Activated naive CD8-positive, alpha-beta T cell treated with anti-CD3 and anti-CD28 coated beads, Interleukin-2, amount 50 U/mL, for 24 hours (primary cell): Measurements from ENCODE around the gene GRAP2.
"Not testable (repeated sequence)": the region's sequence is repeated elsewhere in the genome, so short reads cannot be mapped to it uniquely, and the experiment has no call there.

Experiments used
- ATAC-seq: fragments of 150-1000 bp; cut with Tn5 transposase; one replicate; pipeline ENCODE4 v1.10.0; 2021
- DNase-seq: peaks from one replicate; pipeline ENCODE4 v3.0.0; 2021
- H3K27ac Mint-ChIP-seq: one replicate; pipeline ENCODE4 v1.8.0; 2021; ENCODE audit warnings: mild to moderate bottlenecking, mixed read lengths
- H3K27me3 Mint-ChIP-seq: one replicate; pipeline ENCODE4 v1.8.0; 2021; ENCODE audit warnings: mixed read lengths
- H3K36me3 Mint-ChIP-seq: one replicate; pipeline ENCODE4 v1.8.0; 2021; ENCODE audit warnings: low read depth, mixed read lengths
- H3K4me1 Mint-ChIP-seq: one replicate; pipeline ENCODE4 v1.8.0; 2021; ENCODE audit warnings: mixed read lengths
- H3K4me3 Mint-ChIP-seq: one replicate; pipeline ENCODE4 v1.8.0; 2021; ENCODE audit warnings: mild to moderate bottlenecking, moderate library complexity, mixed read lengths
- H3K9me3 Mint-ChIP-seq: one replicate; pipeline ENCODE4 v1.8.0; 2021; ENCODE audit warnings: mixed read lengths

The GRAP2 gene

GRCh38 chr22:39992088-39992826, 91.4 kb downstream of the GRAP2 start:
- Mint-ChIP-seq H3K9me3 (no peaks in the 10 kb centered on the region), H3K4me3 (no peak overlapping the region), H3K4me1 (peaks cover 14% of the 10 kb centered on the region), H3K36me3 (no peaks in the 10 kb centered on the region), H3K27ac (no peak overlapping the region), H3K27me3 (peaks cover 19% of the 10 kb centered on the region)
- no peak for ATAC-seq
- DNase-seq = no peak

DNA sequence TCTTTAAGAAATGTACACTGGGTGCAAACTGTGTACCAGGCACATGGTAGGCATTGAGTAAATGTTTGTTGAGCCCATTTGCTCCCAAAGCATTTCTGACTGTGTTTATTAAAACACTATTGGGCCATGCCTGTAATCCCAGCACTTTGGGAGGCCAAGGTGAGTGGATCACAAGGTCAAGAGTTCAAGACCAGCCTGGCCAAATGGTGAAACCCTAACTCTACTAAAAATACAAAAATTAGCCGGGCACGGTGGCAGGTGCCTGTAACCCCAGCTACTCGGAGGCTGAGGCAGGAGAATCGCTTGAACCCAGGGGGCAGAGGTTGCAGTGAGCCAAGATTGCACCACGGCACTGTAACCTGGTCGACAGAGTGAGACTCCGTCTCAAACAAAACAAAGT, 92.0 kb downstream of the GRAP2 start:
- not testable (repeated sequence) for H3K9me3 Mint-ChIP-seq, H3K4me3 Mint-ChIP-seq, H3K36me3 Mint-ChIP-seq, DNase-seq, H3K27ac Mint-ChIP-seq, ATAC-seq
- peaks cover 14% of the 10 kb centered on the region for H3K4me1 Mint-ChIP-seq
- peaks cover 23% of the 10 kb centered on the region for H3K27me3 Mint-ChIP-seq

GRCh38 chr22:39994041-39994565, 93.2 kb downstream of the GRAP2 start:
- Mint-ChIP-seq H3K27me3 (peaks cover 25% of the 10 kb centered on the region), H3K9me3 (no peaks in the 10 kb centered on the region), H3K36me3 (no peaks in the 10 kb centered on the region), H3K4me3 (peak overlapping the region; percentile 44), H3K27ac (peak overlapping the region; percentile 59), H3K4me1 (peaks cover 14% of the 10 kb centered on the region)
- DNase-seq (peak; percentile 47), ATAC-seq (peak; percentile 71)

GRCh38 chr22:39994566-39995392, 93.9 kb downstream of the GRAP2 start, which contains the start of gene FAM83F:
FAM83F (plus strand) TSS chr22:39994954; CDS start chr22:39995043, 89 bp downstream.
- H3K4me3 Mint-ChIP-seq = peak within 1 kb of the TSS; percentile 44
- no peaks in the 10 kb centered on the region for H3K36me3 Mint-ChIP-seq
- peaks cover 14% of the 10 kb centered on the region for H3K4me1 Mint-ChIP-seq
- H3K27ac Mint-ChIP-seq = peak within 1 kb of the TSS; percentile 59
- peaks cover 22% of the 10 kb centered on the region for H3K27me3 Mint-ChIP-seq
- DNase-seq = peak; percentile 47
- ATAC-seq = peak; percentile 48
- no peaks in the 10 kb centered on the region for H3K9me3 Mint-ChIP-seq

DNA sequence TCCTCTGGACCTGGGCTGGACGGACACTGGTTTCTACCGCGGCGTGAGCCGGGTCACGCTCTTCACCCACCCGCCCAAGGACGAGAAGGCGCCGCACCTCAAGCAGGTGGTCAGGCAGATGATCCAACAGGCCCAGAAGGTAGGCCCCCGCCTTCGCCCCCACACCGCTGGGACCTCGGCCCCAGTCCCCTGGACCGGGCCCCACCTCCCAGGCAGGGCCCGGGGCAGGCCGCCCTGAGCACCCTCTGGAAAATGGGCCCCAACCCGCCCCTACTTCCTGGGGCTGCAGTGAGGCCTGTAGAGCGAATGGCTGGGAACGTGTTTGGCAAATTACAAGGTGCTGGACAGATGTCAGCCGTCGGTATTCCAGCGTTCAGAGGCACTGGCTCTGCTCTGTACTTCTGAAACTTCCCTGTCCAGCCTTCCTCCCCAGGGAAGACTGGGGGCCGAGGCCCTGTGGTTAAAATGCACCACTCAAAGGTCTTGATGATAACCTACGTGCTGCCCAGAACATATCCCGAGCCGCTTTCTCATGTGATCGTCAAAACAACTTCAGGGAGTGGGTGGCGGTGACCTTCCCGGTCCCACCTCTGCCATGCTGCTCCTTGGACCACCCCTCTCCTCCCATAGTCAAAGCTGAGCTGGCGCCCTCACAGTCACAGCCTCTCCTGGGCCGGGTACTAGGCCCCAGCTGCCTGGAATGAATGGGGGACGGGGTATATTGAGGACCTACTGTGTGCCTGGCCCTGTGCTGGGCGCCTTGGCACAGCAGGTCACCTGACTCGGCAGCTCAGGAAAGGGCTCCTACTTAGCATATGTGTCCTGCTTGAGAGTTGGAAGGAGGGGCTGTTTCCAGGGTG, 94.7 kb downstream of the GRAP2 start:
- Mint-ChIP-seq H3K27ac (peak overlapping the region; percentile 49), H3K4me1 (peaks cover 14% of the 10 kb centered on the region), H3K9me3 (no peaks in the 10 kb centered on the region), H3K36me3 (no peaks in the 10 kb centered on the region), H3K27me3 (peaks cover 21% of the 10 kb centered on the region), H3K4me3 (peak overlapping the region; percentile 38)
- no peak for DNase-seq
- no peak for ATAC-seq

DNA sequence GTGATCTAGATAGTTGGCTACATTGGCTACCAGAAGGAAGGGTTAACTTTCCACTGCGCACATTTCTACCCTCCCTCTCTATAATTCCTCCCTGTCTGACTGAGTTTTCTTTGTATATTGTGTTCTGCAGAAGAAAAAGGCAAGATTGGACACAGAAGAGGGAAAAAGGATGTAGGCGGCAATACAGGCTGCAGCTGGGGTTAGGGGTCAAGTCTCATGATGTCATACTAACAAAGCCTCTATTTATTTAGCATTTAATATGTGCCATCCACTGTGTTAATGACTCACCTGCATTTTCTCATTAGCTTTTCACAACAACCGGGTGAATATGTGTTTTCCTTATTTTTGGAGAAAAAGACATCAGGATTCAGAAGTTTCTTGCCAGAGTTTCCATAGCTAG, 95.8 kb downstream of the GRAP2 start:
- peaks cover 21% of the 10 kb centered on the region for H3K27me3 Mint-ChIP-seq
- H3K36me3 Mint-ChIP-seq = no peaks in the 10 kb centered on the region
- no peaks in the 10 kb centered on the region for H3K9me3 Mint-ChIP-seq
- H3K27ac Mint-ChIP-seq = no peak overlapping the region
- ATAC-seq (no peak), DNase-seq (no peak)
- H3K4me3 Mint-ChIP-seq = no peak overlapping the region
- peaks cover 14% of the 10 kb centered on the region for H3K4me1 Mint-ChIP-seq

DNA sequence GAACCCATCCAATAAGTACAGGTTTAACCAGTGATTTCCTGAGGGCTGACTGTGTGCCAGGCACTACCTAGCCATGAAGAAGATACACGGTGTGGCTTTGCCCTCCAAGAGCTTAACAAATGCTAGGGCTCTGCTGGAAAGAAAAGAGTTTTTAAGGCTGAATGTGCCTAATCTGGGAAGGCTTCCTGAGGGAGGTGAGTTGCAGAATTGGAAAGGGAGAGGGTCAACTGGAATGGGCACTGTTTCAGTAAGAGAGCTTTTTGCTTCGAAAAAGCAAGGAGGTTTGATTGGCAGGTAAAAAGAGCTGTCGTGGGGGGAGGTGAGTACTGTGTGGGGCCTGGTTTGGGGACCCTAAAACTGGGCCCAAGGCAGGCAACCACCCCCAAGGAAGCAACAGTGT, 96.5 kb downstream of the GRAP2 start:
- Mint-ChIP-seq H3K4me3 (no peak overlapping the region), H3K36me3 (no peaks in the 10 kb centered on the region), H3K4me1 (peaks cover 14% of the 10 kb centered on the region), H3K27ac (no peak overlapping the region), H3K9me3 (no peaks in the 10 kb centered on the region), H3K27me3 (peaks cover 22% of the 10 kb centered on the region)
- DNase-seq (no peak), ATAC-seq (no peak)

DNA sequence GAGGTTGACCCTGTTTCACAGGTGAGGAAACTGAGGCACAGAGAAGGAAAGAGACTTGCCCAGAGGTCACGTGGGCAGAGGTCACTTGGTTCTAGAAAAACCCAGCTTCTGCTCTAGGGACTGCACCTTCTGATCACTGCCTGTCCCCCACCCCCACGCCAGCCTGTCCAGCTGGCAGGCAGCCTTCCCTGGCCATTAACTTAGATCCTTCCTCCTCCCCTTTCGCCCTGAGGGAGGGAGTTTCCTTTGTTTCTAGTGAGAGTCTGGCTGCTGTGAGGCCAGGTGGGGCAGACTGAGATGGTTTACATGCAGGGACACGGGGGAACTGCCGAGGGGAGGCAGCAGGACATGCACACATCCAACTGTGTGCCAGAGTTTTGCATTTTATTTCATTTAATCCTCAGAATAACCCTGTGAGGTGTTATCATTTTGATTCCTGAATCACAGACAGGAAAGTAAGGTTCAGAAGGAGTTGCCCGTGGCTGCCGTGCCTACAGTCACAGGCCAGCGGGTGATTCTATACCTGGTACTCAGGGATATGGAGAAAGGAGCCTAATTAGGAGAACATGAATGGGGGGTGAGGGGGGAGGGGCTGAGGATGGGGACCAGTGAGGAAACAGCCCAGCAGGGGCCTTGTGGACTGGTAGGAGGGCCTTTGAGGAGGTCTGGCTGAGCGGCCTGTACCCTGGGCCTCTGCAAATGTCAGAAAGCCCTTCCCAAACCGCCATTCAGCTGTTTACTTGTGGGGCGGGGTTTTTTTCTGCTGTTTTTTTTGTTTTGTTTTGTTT, 97.2 kb downstream of the GRAP2 start:
- H3K9me3 Mint-ChIP-seq = no peaks in the 10 kb centered on the region
- no peak overlapping the region for H3K4me3 Mint-ChIP-seq
- no peaks in the 10 kb centered on the region for H3K36me3 Mint-ChIP-seq
- peaks cover 14% of the 10 kb centered on the region for H3K4me1 Mint-ChIP-seq
- H3K27ac Mint-ChIP-seq = no peak overlapping the region
- ATAC-seq (no peak), DNase-seq (no peak)
- H3K27me3 Mint-ChIP-seq = peaks cover 22% of the 10 kb centered on the region

GRCh38 chr22:39999144-39999757, 98.4 kb downstream of the GRAP2 start:
- H3K27me3 Mint-ChIP-seq = peaks cover 20% of the 10 kb centered on the region
- DNase-seq (no peak), ATAC-seq (no peak)
- no peak overlapping the region for H3K4me3 Mint-ChIP-seq
- peaks cover 5% of the 10 kb centered on the region for H3K4me1 Mint-ChIP-seq
- no peak overlapping the region for H3K27ac Mint-ChIP-seq
- no peaks in the 10 kb centered on the region for H3K36me3 Mint-ChIP-seq
- H3K9me3 Mint-ChIP-seq = no peaks in the 10 kb centered on the region

DNA sequence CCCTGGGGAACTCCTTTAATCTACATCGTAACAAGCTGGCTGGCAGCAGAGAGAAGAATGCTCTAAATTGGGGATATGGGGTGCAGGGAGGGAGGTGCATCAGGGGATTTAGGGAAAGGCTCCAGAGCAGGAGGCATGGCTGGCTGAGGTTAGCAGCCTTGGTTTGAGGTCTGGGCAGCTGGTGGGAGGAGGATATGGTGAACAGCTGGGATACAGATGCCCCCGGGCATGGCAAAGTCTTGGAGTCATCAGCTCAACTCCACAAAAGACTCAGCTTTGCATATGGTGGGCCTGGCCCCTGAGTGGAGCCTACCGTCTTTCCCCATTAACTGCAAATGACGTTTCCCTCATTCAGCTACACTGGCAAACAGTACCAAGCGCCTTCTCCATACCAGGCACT, 99.3 kb downstream of the GRAP2 start:
- ATAC-seq = no peak
- H3K4me1 Mint-ChIP-seq = peaks cover 4% of the 10 kb centered on the region
- no peak for DNase-seq
- H3K27ac Mint-ChIP-seq = no peak overlapping the region
- no peaks in the 10 kb centered on the region for H3K36me3 Mint-ChIP-seq
- no peak overlapping the region for H3K4me3 Mint-ChIP-seq
- no peaks in the 10 kb centered on the region for H3K9me3 Mint-ChIP-seq
- H3K27me3 Mint-ChIP-seq = peaks cover 20% of the 10 kb centered on the region

DNA sequence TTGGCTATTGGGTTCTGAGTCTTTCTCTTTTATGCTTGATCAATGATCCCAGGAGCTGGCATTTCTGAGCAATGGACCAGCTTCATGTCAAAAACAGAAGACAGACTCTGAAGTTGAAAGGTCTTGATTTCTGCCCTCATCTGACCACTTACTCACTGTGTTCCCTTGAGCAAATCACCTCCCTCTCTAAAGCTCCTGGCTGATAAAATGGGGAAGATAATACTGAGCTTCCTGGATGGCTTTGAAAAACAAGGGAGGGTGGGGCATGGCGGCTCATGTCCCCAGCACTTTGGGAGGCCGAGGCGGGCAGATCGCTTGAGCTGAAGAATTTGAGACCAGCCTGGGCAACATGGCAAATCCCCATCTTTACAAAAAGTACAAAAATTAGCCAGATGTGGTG, 100.2 kb downstream of the GRAP2 start:
- no peaks in the 10 kb centered on the region for H3K36me3 Mint-ChIP-seq
- ATAC-seq (no peak), DNase-seq (no peak)
- H3K4me3 Mint-ChIP-seq = no peak overlapping the region
- no peak overlapping the region for H3K27ac Mint-ChIP-seq
- peaks cover 15% of the 10 kb centered on the region for H3K27me3 Mint-ChIP-seq
- no peaks in the 10 kb centered on the region for H3K9me3 Mint-ChIP-seq
- H3K4me1 Mint-ChIP-seq = peaks cover under 1% of the 10 kb centered on the region

- Mint-ChIP-seq H3K4me1 (no peaks in the 10 kb centered on the region), H3K27me3 (peaks cover 15% of the 10 kb centered on the region), H3K27ac (no peak overlapping the region), H3K36me3 (no peaks in the 10 kb centered on the region), H3K4me3 (no peak overlapping the region), H3K9me3 (no peaks in the 10 kb centered on the region)
- ATAC-seq (no peak), DNase-seq (no peak)
Measured at GRCh38 chr22:40001800-40002577, 101.1 kb downstream of the GRAP2 start.
